Chondrocyte (in vitro differentiated cells): ENCODE data around the gene SAPCD2. TPM values are rescaled to one million over a fixed set of nuclear protein-coding genes. Genes with fewer than 3 reads are reported as not detected.
A peak's percentile ranks its signal among the peaks of the same experiment; 100 is the strongest.

Experiments used
- DNase-seq: peaks from one replicate; pipeline ENCODE4 v3.0.0; 2021; ENCODE audit warnings: mixed read lengths, low spot score
- H3K27ac Mint-ChIP-seq: one replicate; pipeline ENCODE4 v1.8.0; 2021; ENCODE audit warnings: mild to moderate bottlenecking, moderate library complexity, mixed read lengths; ENCODE audit not compliant: unreplicated experiment
- H3K27me3 Mint-ChIP-seq: 2 replicates; pipeline ENCODE4 v1.8.0; 2021; ENCODE audit warnings: low read depth, mixed read lengths
- H3K36me3 Mint-ChIP-seq: 2 replicates; pipeline ENCODE4 v1.8.0; 2021; ENCODE audit warnings: low read depth, mixed read lengths
- H3K4me1 Mint-ChIP-seq: 2 replicates; pipeline ENCODE4 v1.8.0; 2021; ENCODE audit warnings: low read depth, mild to moderate bottlenecking, mixed read lengths
- H3K4me3 Mint-ChIP-seq: one replicate; pipeline ENCODE4 v1.8.0; 2021; ENCODE audit warnings: mild to moderate bottlenecking, moderate library complexity, mixed read lengths; ENCODE audit not compliant: unreplicated experiment
- H3K9me3 Mint-ChIP-seq: 2 replicates; pipeline ENCODE4 v1.8.0; 2021; ENCODE audit warnings: low read depth, mixed read lengths
- total RNA-seq: library from RNA; stranded (reverse); gene quantifications from 3 replicates; pipeline ENCODE4 v1.2.1, GENCODE V29; 2021
- TF ChIP-seq, protein P1 (sequence below): fragments of 200-600 bp; sonication (generic); IDR thresholded peaks from 2 replicates; pipeline ENCODE4 v1.5.0; 2021; ENCODE audit warnings: antibody characterized with exemption, mild to moderate bottlenecking, moderate library complexity

Gene SAPCD2
- total RNA-seq, 1 donor from 2014 or later, result 2.5 TPM

DNA sequence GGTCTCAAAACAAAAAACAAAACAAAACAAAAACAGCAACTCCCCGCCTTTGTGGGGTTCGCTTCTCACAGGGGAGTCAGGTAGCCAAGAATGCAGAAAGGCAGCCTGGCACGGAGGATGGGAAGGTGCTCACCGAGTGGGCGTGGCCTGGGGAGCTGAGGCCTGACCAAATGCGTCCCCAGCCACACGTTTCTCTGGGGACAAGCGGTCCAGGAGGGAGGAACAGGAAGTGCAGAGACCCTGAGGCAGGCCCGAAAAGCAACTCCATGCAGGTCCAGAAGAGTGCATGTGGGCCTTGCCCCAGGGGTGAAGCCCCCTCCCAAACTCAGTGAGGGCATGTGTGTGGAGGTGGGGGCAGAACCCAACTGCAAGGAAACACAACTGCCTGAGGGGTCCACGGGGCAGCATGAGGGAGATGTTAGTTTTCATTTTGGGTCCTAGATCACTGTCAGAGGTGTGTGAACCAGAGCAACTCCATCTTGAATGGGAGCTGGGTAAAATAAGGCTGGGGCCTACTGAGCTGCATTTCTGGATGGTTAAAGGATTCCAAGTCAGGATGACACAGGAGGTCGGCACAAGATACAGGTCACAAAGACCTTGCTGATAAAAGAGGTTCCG lies 4.4 kb upstream of the SAPCD2 start:
- no peaks in the 10 kb centered on the region for H3K9me3 Mint-ChIP-seq

DNA sequence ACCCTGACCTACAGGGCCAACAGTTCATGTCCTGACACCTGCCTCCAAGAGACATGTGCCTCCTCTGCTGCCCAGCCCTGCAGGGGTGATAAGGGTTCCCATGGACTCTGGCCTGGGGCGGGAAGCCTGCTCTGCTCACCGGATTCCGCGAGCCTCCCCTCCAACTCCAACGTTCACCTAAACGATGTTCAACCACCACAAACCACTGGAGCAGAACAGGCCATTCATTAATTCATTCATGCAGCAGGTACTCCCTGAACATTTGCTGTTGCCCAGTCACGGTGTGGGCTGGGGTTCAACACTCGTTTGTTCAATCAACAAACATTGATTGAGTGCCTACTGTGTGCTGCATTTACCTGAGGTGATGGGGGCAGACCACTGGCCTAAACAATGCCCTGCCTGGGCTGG lies 3.6 kb upstream of the SAPCD2 start:
- DNase-seq, result no peak
- Mint-ChIP-seq H3K27me3 (no peaks in the 10 kb centered on the region), H3K9me3 (no peaks in the 10 kb centered on the region), H3K4me1 (peaks cover 9% of the 10 kb centered on the region), H3K36me3 (peaks cover 1% of the 10 kb centered on the region), H3K4me3 (no peak overlapping the region), H3K27ac (no peak overlapping the region)
- TF ChIP-seq, protein P1, sequence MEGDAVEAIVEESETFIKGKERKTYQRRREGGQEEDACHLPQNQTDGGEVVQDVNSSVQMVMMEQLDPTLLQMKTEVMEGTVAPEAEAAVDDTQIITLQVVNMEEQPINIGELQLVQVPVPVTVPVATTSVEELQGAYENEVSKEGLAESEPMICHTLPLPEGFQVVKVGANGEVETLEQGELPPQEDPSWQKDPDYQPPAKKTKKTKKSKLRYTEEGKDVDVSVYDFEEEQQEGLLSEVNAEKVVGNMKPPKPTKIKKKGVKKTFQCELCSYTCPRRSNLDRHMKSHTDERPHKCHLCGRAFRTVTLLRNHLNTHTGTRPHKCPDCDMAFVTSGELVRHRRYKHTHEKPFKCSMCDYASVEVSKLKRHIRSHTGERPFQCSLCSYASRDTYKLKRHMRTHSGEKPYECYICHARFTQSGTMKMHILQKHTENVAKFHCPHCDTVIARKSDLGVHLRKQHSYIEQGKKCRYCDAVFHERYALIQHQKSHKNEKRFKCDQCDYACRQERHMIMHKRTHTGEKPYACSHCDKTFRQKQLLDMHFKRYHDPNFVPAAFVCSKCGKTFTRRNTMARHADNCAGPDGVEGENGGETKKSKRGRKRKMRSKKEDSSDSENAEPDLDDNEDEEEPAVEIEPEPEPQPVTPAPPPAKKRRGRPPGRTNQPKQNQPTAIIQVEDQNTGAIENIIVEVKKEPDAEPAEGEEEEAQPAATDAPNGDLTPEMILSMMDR, result no peak

More for the DNA sequence above, 4.4 kb upstream of the SAPCD2 start:
- TF ChIP-seq, protein P1, result no peak
- peaks cover 10% of the 10 kb centered on the region for H3K4me1 Mint-ChIP-seq
- no peaks in the 10 kb centered on the region for H3K27me3 Mint-ChIP-seq
- DNase-seq, result no peak
- peaks cover 2% of the 10 kb centered on the region for H3K36me3 Mint-ChIP-seq
- H3K4me3 Mint-ChIP-seq, result no peak overlapping the region
- no peak overlapping the region for H3K27ac Mint-ChIP-seq

DNA sequence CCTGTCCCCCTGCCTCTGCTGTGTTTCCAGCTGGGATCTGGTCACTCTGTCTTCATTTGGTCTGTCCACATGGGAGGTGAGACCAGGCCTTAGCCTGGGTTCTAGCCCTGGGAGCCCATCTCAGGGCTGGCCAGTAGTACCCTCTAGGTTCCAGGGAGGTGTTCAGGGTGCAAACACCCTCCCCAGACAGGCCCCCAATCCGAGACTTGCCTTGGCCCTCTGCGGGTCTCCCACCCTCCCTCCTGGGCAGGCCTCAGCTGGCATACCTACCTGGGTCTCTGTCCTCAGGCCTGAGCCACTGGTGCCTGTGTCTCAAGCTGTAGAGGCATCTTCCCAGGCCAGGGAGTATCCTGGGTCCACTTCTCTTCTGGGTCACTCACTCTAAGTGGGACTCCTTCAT lies 925 bp upstream of the SAPCD2 start:
- TF ChIP-seq, protein P1, result no peak
- peak overlapping the region; percentile 69 for H3K4me3 Mint-ChIP-seq
- no peaks in the 10 kb centered on the region for H3K27me3 Mint-ChIP-seq
- no peak for DNase-seq
- H3K36me3 Mint-ChIP-seq, result no peaks in the 10 kb centered on the region
- peak overlapping the region; percentile 80 for H3K27ac Mint-ChIP-seq
- H3K4me1 Mint-ChIP-seq, result peaks cover 13% of the 10 kb centered on the region
- H3K9me3 Mint-ChIP-seq, result no peaks in the 10 kb centered on the region

DNA sequence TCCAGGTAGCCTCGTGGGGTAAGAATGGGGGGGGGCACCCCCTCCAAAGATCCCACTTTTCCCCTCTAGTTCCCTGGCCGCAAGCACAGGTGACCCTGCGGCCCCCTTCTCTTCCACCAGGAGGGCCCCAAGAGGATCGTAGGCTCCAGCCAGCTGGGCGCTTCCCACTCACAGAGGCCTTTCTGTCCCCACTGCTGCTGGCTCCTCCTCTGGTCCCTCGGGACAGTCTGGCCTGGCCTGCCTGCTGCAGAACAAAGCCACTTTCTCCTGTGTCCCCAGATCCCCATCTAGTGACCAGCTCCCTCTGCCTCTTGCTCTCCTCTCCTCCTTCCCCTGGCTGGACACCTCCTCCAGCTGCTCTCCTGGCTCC lies 534 bp upstream of the SAPCD2 start:
- no peaks in the 10 kb centered on the region for H3K9me3 Mint-ChIP-seq
- DNase-seq, result no peak
- peaks cover 13% of the 10 kb centered on the region for H3K4me1 Mint-ChIP-seq
- H3K27ac Mint-ChIP-seq, result peak overlapping the region; percentile 80
- H3K4me3 Mint-ChIP-seq, result peak overlapping the region; percentile 69
- TF ChIP-seq, protein P1, result peak; percentile 35
- H3K27me3 Mint-ChIP-seq, result no peaks in the 10 kb centered on the region
- no peaks in the 10 kb centered on the region for H3K36me3 Mint-ChIP-seq

DNA sequence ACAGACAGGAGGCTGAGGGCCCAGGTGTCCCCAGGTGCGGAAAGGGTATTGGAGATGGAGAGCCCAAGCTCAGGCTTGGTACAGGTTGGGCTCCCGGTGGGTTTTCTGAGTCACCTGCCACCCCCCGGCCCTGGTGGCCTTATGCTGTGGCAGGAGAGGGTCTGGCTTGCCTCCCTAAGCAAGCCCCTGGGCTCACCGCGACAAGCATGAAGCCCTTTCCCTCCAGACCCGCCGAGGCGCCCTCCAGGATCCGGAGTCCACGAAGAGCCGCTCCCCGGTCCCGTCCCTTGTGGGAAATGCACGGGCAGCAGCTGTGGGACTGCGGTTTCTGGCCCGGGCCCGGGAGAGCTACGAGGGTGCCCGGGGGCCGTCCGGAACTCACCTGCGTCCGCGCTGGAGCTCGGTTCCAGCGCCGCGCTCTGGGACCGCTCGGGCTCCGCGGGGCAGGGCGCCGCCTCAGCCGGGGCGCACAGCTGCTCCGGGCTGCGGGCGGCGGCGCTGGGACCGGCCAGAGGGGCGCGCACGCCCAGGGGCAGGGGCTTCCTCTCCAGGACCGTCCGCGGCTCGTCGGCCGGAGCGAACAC lies 757 bp downstream of the SAPCD2 start:
- no peaks in the 10 kb centered on the region for H3K36me3 Mint-ChIP-seq
- H3K4me1 Mint-ChIP-seq, result peaks cover 13% of the 10 kb centered on the region
- DNase-seq, result no peak
- no peak overlapping the region for H3K27ac Mint-ChIP-seq
- H3K27me3 Mint-ChIP-seq, result no peaks in the 10 kb centered on the region
- TF ChIP-seq, protein P1, result no peak
- no peaks in the 10 kb centered on the region for H3K9me3 Mint-ChIP-seq
- H3K4me3 Mint-ChIP-seq, result no peak overlapping the region
